PC-3 (cell line): ENCODE results near the gene ALX4.

ENCODE experiments used
- CTCF ChIP-seq: fragments of 300-600 bp; sonication (generic); conservative IDR thresholded peaks from 2 replicates; pipeline ENCODE4 v1.5.1; 2017; ENCODE audit warnings: antibody characterized with exemption, low read depth, mild to moderate bottlenecking, low read length
- EZH2 ChIP-seq: fragments of 300-600 bp; sonication (generic); IDR thresholded peaks from one replicate; pipeline ENCODE4 v1.6.1; 2017; ENCODE audit warnings: antibody characterized with exemption, mild to moderate bottlenecking, low read length; ENCODE audit not compliant: unreplicated experiment
- EZH2phosphoT487 ChIP-seq: fragments of 300-600 bp; sonication (generic); IDR thresholded peaks from 2 replicates; pipeline ENCODE4 v1.6.1; 2018; ENCODE audit warnings: mild to moderate bottlenecking, antibody characterized with exemption, low read length, borderline replicate concordance

GRCh38 chr11:44277196-44278090 lies 32.5 kb downstream of the ALX4 start:
- no peak for TF ChIP-seq CTCF
- TF ChIP-seq EZH2phosphoT487, result no peak
- no peak for TF ChIP-seq EZH2
